Measurements from ENCODE around the gene PPP1R16B. TPM values are rescaled to one million over a fixed set of nuclear protein-coding genes. Genes with fewer than 3 reads are reported as not detected.

The PPP1R16B gene
- total RNA-seq, 2 experiments from 2014 or later, result 87.6 to 91.1 TPM

- Histone ChIP-seq H3K4me1 (ENCODE audit: insufficient read depth, low read length) (peaks cover 24% of the 10 kb centered on the region), H3K27me3 (ENCODE audit: control insufficient read depth in 1 of 2, insufficient read depth in 2 of 2, low read length in 2 of 2) (no peaks in the 10 kb centered on the region), H3K36me3 (ENCODE audit: insufficient read depth, low read length) (peaks cover 57% of the 10 kb centered on the region), H3K9me3 (ENCODE audit: control insufficient read depth in 1 of 2, insufficient read depth in 1 of 2, low read length in 2 of 2) (no peaks in the 10 kb centered on the region), H3K27ac (ENCODE audit: low read depth in 1 of 2, low read length in 2 of 2) (no peak overlapping the region), H3K4me3 (ENCODE audit: low read length) (no peak overlapping the region)
- H3K4me1 Mint-ChIP-seq (ENCODE audit: low read depth), result peaks cover 33% of the 10 kb centered on the region
- no peaks in the 10 kb centered on the region for H3K9me3 Mint-ChIP-seq
- peak overlapping the region; percentile 77 for H3K27ac Mint-ChIP-seq
- CTCF ChIA-PET, result no interaction called here
- POLR2A ChIA-PET, result interaction anchor here (2.5 kb wide), 1 partner anchor 89 kb away, joined by 15 read pairs; the partner anchor contains the start of gene PPP1R16B
- peaks cover 41% of the 10 kb centered on the region for H3K36me3 Mint-ChIP-seq (ENCODE audit: low read depth)
- no peak for ATAC-seq (ENCODE audit: poor library complexity)
- no peak for DNase-seq
- intact Hi-C loops (cut with DNase I, micrococcal nuclease), result loop anchor here (1.0 to 10.0 kb wide), 5 partner anchors 52 to 248 kb away; no protein-coding TSS in a partner anchor
- TF ChIP-seq CTCF (IDR thresholded peaks at IDR 0.05), result peak; percentile 47
- no peaks in the 10 kb centered on the region for H3K27me3 Mint-ChIP-seq
- H3K4me3 Mint-ChIP-seq, result peak overlapping the region; percentile 54
Observed at GRCh38 chr20:38894091-38894847, 88.8 kb downstream of the PPP1R16B start.

GRCh38 chr20:38895098-38895949 is 89.8 kb downstream of the PPP1R16B start:
- DNase-seq (no peak), ATAC-seq (ENCODE audit: poor library complexity) (no peak)
- no peaks in the 10 kb centered on the region for H3K9me3 ChIP-seq (ENCODE audit: control insufficient read depth in 1 of 2, insufficient read depth in 1 of 2, low read length in 2 of 2)
- ChIA-PET POLR2A (interaction anchor here (1.1 kb wide), 1 partner anchor 20 kb away, joined by 3 read pairs; no protein-coding TSS in a partner anchor), CTCF (no interaction called here)
- Mint-ChIP-seq H3K4me1 (ENCODE audit: low read depth) (peaks cover 30% of the 10 kb centered on the region), H3K36me3 (ENCODE audit: low read depth) (peaks cover 46% of the 10 kb centered on the region), H3K27me3 (no peaks in the 10 kb centered on the region), H3K9me3 (no peaks in the 10 kb centered on the region), H3K27ac (peak overlapping the region; percentile 77), H3K4me3 (no peak overlapping the region)
- no peak overlapping the region for H3K27ac ChIP-seq (ENCODE audit: low read depth in 1 of 2, low read length in 2 of 2)
- no peaks in the 10 kb centered on the region for H3K27me3 ChIP-seq (ENCODE audit: control insufficient read depth in 1 of 2, insufficient read depth in 2 of 2, low read length in 2 of 2)
- no peak for TF ChIP-seq CTCF (IDR thresholded peaks at IDR 0.05)
- H3K4me1 ChIP-seq (ENCODE audit: insufficient read depth, low read length), result peaks cover 24% of the 10 kb centered on the region
- intact Hi-C loops (cut with DNase I, micrococcal nuclease), result loop anchor here in 1 of 2 experiments (10.0 kb wide), 1 partner anchor 141 kb away; no protein-coding TSS in a partner anchor
- H3K36me3 ChIP-seq (ENCODE audit: insufficient read depth, low read length), result peaks cover 54% of the 10 kb centered on the region
- H3K4me3 ChIP-seq (ENCODE audit: low read length), result no peak overlapping the region

- DNase-seq, result no peak
Observed at GRCh38 chr20:38896009-38896594, 90.6 kb downstream of the PPP1R16B start.

More at GRCh38 chr20:38896009-38896594, 90.6 kb downstream of the PPP1R16B start:
- TF ChIP-seq CTCF (IDR thresholded peaks at IDR 0.05), result no peak
- peaks cover 50% of the 10 kb centered on the region for H3K36me3 Mint-ChIP-seq (ENCODE audit: low read depth)
- peaks cover 26% of the 10 kb centered on the region for H3K4me1 Mint-ChIP-seq (ENCODE audit: low read depth)
- H3K4me3 Mint-ChIP-seq, result no peak overlapping the region
- POLR2A ChIA-PET, result interaction anchor here (1.1 kb wide), 1 partner anchor 21 kb away, joined by 3 read pairs; no protein-coding TSS in a partner anchor
- H3K27ac Mint-ChIP-seq, result no peak overlapping the region
- no peaks in the 10 kb centered on the region for H3K27me3 ChIP-seq (ENCODE audit: control insufficient read depth in 1 of 2, insufficient read depth in 2 of 2, low read length in 2 of 2)
- no peak for ATAC-seq (ENCODE audit: poor library complexity)
- H3K27ac ChIP-seq (ENCODE audit: low read depth in 1 of 2, low read length in 2 of 2), result no peak overlapping the region
- H3K27me3 Mint-ChIP-seq, result no peaks in the 10 kb centered on the region
- peaks cover 24% of the 10 kb centered on the region for H3K4me1 ChIP-seq (ENCODE audit: insufficient read depth, low read length)
- H3K36me3 ChIP-seq (ENCODE audit: insufficient read depth, low read length), result peaks cover 58% of the 10 kb centered on the region
- CTCF ChIA-PET, result no interaction called here
- intact Hi-C loops (cut with DNase I, micrococcal nuclease), result loop anchor here in 1 of 2 experiments (10.0 kb wide), 1 partner anchor 141 kb away; no protein-coding TSS in a partner anchor
- H3K4me3 ChIP-seq (ENCODE audit: low read length), result no peak overlapping the region
- no peaks in the 10 kb centered on the region for H3K9me3 ChIP-seq (ENCODE audit: control insufficient read depth in 1 of 2, insufficient read depth in 1 of 2, low read length in 2 of 2)
- H3K9me3 Mint-ChIP-seq, result no peaks in the 10 kb centered on the region

All from CD4-positive, alpha-beta T cell (primary cell).